Transverse colon (tissue), 4 donors: ENCODE data around the gene ARMC5. TPM values are rescaled to one million over a fixed set of nuclear protein-coding genes. Genes with fewer than 3 reads are reported as not detected.

Experiments
- DNase-seq: peaks from one replicate; pipeline ENCODE4 v3.0.0-alpha.2; 2019
- H3K27ac ChIP-seq, 4 donors: fragments of 200-600 bp; sonication (generic); 2 replicates each; pipeline ENCODE4 v1.5.1; 2016 to 2018; ENCODE audit warnings: inconsistent platforms in 4 of 4
- H3K27me3 ChIP-seq: fragments of 200-600 bp; sonication (generic); 2 replicates; pipeline ENCODE4 v1.5.1; 2017; ENCODE audit warnings: inconsistent platforms
- H3K36me3 ChIP-seq, 4 donors: fragments of 200-600 bp; sonication (generic); 2 replicates each; pipeline ENCODE4 v1.5.1; 2017 to 2019; ENCODE audit warnings: inconsistent platforms in 4 of 4
- H3K4me1 ChIP-seq, 4 donors: fragments of 200-600 bp; sonication (generic); 2 replicates each; pipeline ENCODE4 v1.5.1; 2017 to 2020; ENCODE audit warnings: inconsistent platforms in 4 of 4
- H3K4me3 ChIP-seq, 4 donors: fragments of 200-600 bp; sonication (generic); 1 replicate in 1 of 4; 2 replicates in 3 of 4; pipeline versions ENCODE4 v1.5.1 to v1.6.1; 2017 to 2019; ENCODE audit warnings: inconsistent platforms in 4 of 4
- H3K9me3 ChIP-seq, 2 donors: fragments of 200-600 bp; sonication (generic); 2 replicates each; pipeline ENCODE4 v1.5.1; 2017 to 2019; ENCODE audit warnings: inconsistent platforms in 2 of 2
- EP300 ChIP-seq: sonication (generic); formaldehyde crosslinking; IDR thresholded peaks from one replicate; pipeline ENCODE4 v1.6.1; 2017; ENCODE audit warnings: antibody characterized with exemption, low read depth
- POLR2A ChIP-seq: fragments of 450-650 bp; IDR thresholded peaks from one replicate; pipeline ENCODE4 v1.6.1; 2016; ENCODE audit warnings: antibody characterized with exemption, mild to moderate bottlenecking, moderate library complexity
- POLR2AphosphoS5 ChIP-seq, 3 donors: sonication (generic); formaldehyde crosslinking; IDR thresholded peaks; one replicate each; pipeline ENCODE4 v1.6.1; 2016; ENCODE audit warnings: antibody characterized with exemption in 3 of 3
- WGBS, 2 donors: methylation state at CpG; one replicate each; pipeline ENCODE4 v1.1.5; 2018; ENCODE audit warnings: low coverage in 1 of 2; 5-methylcytosine and 5-hydroxymethylcytosine counted together
- in situ Hi-C, 4 donors: fragments of 200-750 bp; cut with MboI; loops; one replicate each; pipeline versions ENCODE4 v1.15.0 to v1.15.1; 2017; ENCODE audit warnings: low sequenced_read_pairs in 3 of 4, low pct_ligation_motif_present in 1 of 4, low pct_unique_long_range_greater_than_20kb in 1 of 4
- intact Hi-C: fragments of 100-400 bp; cut with DNase I; formaldehyde crosslinking; loops from one replicate; pipeline ENCODE4 v1.15.1; 2023; ENCODE audit warnings: low total_unique reads
- total RNA-seq, 4 donors: library from RNA; depleted of rRNA; stranded (reverse); fragments of >200 nt; gene quantifications; one replicate each; pipeline ENCODE4 v1.1.0, GENCODE V29; 2016
- TF ChIP-seq, protein P1 (sequence below), 5 experiments: fragments of 200-600 bp in 3 of 5; fragments of 450-650 bp in 2 of 5; sonication (generic) in 3 of 5; IDR thresholded peaks; 1 replicate in 2 of 5; 2 replicates in 3 of 5; pipeline ENCODE4 v1.5.1; 2016 to 2017; ENCODE audit warnings: antibody characterized with exemption in 5 of 5, inconsistent platforms in 3 of 5, mild to moderate bottlenecking in 2 of 5, moderate library complexity in 1 of 5

Gene ARMC5
- total RNA-seq, 4 donors from 2014 or later, result 3.2 to 17.6 (median 8.4) TPM

DNA sequence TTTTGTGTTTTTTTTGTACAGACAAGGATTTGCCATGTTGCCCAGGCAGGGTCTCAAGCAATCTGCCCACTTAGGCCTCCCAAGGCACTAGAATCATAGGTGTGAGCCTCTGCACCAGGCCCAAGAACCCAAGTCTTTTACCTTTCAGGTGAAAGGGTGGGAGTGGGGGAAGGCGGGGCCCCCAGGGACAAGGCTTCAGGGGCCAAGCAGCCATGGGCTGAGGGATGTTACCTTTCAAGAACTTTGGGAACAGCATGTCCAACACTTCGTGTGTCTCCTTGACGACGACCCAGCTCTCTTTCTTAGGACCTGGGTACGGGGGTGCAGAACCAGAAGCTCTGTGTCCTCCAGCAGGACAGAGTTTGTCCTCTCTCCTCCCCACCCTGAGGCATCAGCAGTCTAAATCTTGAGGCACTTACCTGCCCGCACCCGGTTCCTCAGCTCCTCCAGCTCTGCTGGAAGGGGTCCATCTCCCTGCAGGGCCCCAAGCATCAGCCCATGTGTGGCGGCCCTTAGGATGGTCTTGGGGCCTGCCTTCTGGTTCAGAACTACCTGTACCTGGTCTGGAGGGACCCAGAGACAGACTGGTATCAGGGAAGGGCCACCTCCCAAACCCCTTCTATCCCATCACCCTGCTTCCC, 32.6 kb downstream of the ARMC5 start:
- Histone ChIP-seq H3K4me1 (peaks cover 4 to 18% (median 16%) of the 10 kb centered on the region in 4 donors), H3K27me3 (peaks cover 5% of the 10 kb centered on the region), H3K27ac (no peak overlapping the region), H3K36me3 (peaks cover 0 to 20% (median 5%) of the 10 kb centered on the region in 4 donors), H3K4me3 (no peak overlapping the region), H3K9me3 (no peaks in the 10 kb centered on the region)
- in situ Hi-C loops, result loop anchor here in 1 of 4 donors (25.0 kb wide), 1 partner anchor 105 kb away; the partner anchor contains the start of gene ITGAD
- DNase-seq, result no peak
- 94% methylated on average over 8 of the region's 8 CpGs; no CpG with 5 or more reads in 1 of the 2 donors for WGBS, 2 donors
- TF ChIP-seq, protein P1, sequence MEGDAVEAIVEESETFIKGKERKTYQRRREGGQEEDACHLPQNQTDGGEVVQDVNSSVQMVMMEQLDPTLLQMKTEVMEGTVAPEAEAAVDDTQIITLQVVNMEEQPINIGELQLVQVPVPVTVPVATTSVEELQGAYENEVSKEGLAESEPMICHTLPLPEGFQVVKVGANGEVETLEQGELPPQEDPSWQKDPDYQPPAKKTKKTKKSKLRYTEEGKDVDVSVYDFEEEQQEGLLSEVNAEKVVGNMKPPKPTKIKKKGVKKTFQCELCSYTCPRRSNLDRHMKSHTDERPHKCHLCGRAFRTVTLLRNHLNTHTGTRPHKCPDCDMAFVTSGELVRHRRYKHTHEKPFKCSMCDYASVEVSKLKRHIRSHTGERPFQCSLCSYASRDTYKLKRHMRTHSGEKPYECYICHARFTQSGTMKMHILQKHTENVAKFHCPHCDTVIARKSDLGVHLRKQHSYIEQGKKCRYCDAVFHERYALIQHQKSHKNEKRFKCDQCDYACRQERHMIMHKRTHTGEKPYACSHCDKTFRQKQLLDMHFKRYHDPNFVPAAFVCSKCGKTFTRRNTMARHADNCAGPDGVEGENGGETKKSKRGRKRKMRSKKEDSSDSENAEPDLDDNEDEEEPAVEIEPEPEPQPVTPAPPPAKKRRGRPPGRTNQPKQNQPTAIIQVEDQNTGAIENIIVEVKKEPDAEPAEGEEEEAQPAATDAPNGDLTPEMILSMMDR (IDR thresholded peaks at IDR 0.05), result no peak
- TF ChIP-seq POLR2AphosphoS5 (IDR thresholded peaks at IDR 0.05) (no peak), EP300 (no peak), POLR2A (no peak)
- intact Hi-C loops, result no loop called here

DNA sequence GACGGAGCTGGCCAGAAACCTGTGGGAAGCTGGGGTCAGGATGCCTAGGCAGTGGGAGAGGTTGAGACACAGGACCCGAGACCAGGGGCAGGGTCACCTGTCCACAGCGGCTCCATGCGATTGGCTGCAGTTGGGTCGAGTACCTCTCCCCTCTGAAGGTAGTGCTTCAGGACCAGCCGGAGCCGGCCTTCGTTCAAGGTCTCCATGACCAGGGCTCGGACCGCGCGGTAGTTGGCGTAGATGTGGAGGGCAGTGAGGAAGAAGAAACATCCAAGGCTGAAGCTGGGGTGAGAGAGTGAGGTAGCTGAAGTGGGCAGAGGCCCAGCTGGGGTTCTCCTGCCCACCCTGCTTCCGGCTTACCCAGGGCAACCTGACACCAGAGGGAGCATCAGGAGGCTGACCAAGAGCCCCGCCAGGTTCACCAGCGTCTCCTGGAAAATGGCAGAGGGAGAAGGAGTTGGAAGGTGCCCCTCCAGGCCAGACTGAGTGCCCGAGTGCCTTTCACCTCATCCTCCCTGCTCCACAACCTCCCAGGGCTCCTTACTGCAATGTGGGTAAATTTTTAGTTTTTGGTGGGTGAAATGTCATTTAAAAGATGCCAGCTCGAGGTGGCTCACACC, 34.3 kb downstream of the ARMC5 start:
- H3K27me3 ChIP-seq, result no peaks in the 10 kb centered on the region
- in situ Hi-C loops (loop anchor here in 1 of 4 donors (25.0 kb wide), 1 partner anchor 106 kb away; the partner anchor contains the start of gene ITGAD), intact Hi-C loops (no loop called here)
- 94% methylated on average over 18 of the region's 18 CpGs; no CpG with 5 or more reads in 1 of the 2 donors for WGBS, 2 donors
- no peak overlapping the region for H3K4me3 ChIP-seq
- no peaks in the 10 kb centered on the region for H3K9me3 ChIP-seq
- H3K27ac ChIP-seq, result no peak overlapping the region
- peaks cover 0 to 1% (median under 1%) of the 10 kb centered on the region in 4 donors for H3K4me1 ChIP-seq
- H3K36me3 ChIP-seq, result peaks cover 0 to 24% (median 8%) of the 10 kb centered on the region in 4 donors
- no peak for DNase-seq
- TF ChIP-seq POLR2AphosphoS5 (IDR thresholded peaks at IDR 0.05), result no peak
- no peak for TF ChIP-seq EP300
- TF ChIP-seq, protein P1 (IDR thresholded peaks at IDR 0.05), result no peak
- TF ChIP-seq POLR2A, result no peak

DNA sequence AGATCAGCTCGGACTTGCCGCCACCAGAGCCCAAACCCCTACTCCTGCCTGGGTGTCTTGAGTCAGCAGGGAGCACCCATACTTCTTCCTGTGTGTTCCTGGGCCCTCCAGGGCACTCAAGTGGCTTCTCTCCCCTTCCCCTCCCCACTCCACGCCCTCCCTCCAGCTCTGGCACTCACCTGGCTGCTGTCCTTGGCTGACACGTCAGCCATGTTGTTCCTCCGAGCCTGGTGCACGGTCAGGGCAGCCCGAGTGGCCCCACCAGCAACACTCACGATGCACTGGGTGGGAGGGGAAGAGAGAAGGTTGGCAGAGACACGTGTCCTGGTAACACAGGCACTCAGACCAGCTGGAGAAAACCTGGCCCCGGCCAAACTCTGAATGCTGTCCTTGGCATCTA, 37.4 kb downstream of the ARMC5 start:
- Histone ChIP-seq H3K4me1 (no peaks in the 10 kb centered on the region), H3K4me3 (no peak overlapping the region), H3K27ac (no peak overlapping the region), H3K36me3 (peaks cover 0 to 34% (median 14%) of the 10 kb centered on the region in 4 donors), H3K27me3 (no peaks in the 10 kb centered on the region), H3K9me3 (no peaks in the 10 kb centered on the region)
- 91% methylated on average over 10 of the region's 10 CpGs; no CpG with 5 or more reads in 1 of the 2 donors for WGBS, 2 donors
- intact Hi-C loops, result no loop called here
- no peak for DNase-seq
- in situ Hi-C loops, result loop anchor here in 1 of 4 donors (25.0 kb wide), 1 partner anchor 109 kb away; the partner anchor contains the start of gene ITGAD
- no peak for TF ChIP-seq EP300
- TF ChIP-seq, protein P1 (IDR thresholded peaks at IDR 0.05), result no peak
- TF ChIP-seq POLR2A, result no peak
- TF ChIP-seq POLR2AphosphoS5 (IDR thresholded peaks at IDR 0.05), result no peak

DNA sequence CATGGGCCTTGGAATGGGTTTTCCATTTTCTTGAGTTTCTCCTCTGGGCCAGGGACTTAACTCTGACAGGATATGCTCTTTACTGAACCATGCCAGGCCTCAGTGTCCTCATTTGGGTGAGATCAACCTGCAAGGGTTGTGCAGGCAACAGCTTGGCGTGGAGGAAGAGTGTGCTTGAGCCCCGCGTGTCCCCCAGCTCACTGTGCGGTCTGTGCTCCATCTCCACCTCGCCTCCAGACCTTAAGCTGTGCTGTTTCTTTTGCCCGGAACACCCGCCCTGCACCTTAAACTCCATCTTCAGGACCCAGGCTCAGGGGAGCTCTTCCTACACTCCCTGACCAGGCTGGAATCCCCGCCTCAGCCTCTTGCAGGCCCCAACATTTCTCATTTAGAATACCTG, 39.2 kb downstream of the ARMC5 start:
- intact Hi-C loops, result no loop called here
- peaks cover 0 to 27% (median 13%) of the 10 kb centered on the region in 4 donors for H3K36me3 ChIP-seq
- 93% methylated on average over 8 of the region's 8 CpGs; no CpG with 5 or more reads in 1 of the 2 donors for WGBS, 2 donors
- no peaks in the 10 kb centered on the region for H3K9me3 ChIP-seq
- no peaks in the 10 kb centered on the region for H3K27me3 ChIP-seq
- H3K4me1 ChIP-seq, result no peaks in the 10 kb centered on the region
- no peak for DNase-seq
- TF ChIP-seq POLR2AphosphoS5 (IDR thresholded peaks at IDR 0.05) (no peak), EP300 (no peak), POLR2A (no peak)
- TF ChIP-seq, protein P1 (IDR thresholded peaks at IDR 0.05), result no peak
- no peak overlapping the region for H3K27ac ChIP-seq
- no peak overlapping the region for H3K4me3 ChIP-seq
- in situ Hi-C loops, result loop anchor here in 1 of 4 donors (25.0 kb wide), 1 partner anchor 111 kb away; the partner anchor contains the start of gene ITGAD
